ENCODE measurements around the gene ZNF213.
"Not testable (repeated sequence)": the region's sequence is repeated elsewhere in the genome, so short reads cannot be mapped to it uniquely, and the experiment has no call there.

ZNF213 gene

GRCh38 chr16:3139561-3139960 lies 4.7 kb downstream of the ZNF213 start:
- not testable (repeated sequence) for H3K18ac ChIP-seq (ENCODE audit: low read length); DNase-seq (ENCODE audit: low spot score); H3K4me3 ChIP-seq (ENCODE audit: low read length in 2 of 2); H3K79me1 ChIP-seq (ENCODE audit: low read depth, low read length); H2BK12ac ChIP-seq (ENCODE audit: low read length); H3K14ac ChIP-seq (ENCODE audit: low read length); H3K4ac ChIP-seq (ENCODE audit: low read length); H3K27me3 ChIP-seq (ENCODE audit: control insufficient read depth in 3 of 3, insufficient read depth in 3 of 3, low read depth in 1 of 3, low read length in 3 of 3); H3K9me3 ChIP-seq (replicated peaks in 1 of 2; ENCODE audit: control insufficient read depth in 2 of 2, insufficient read depth in 1 of 2, low read depth in 1 of 2, low read length in 2 of 2); H2AFZ ChIP-seq (ENCODE audit: low read length); H4K8ac ChIP-seq (ENCODE audit: low read depth, low read length); H2BK15ac ChIP-seq (ENCODE audit: low read length); H3K4me2 ChIP-seq (ENCODE audit: insufficient read depth, low read length, poor library complexity, severe bottlenecking); H2BK120ac ChIP-seq (ENCODE audit: low read depth, low read length); H2AK5ac ChIP-seq (ENCODE audit: low read depth, low read length); H3K27ac ChIP-seq (replicated peaks; ENCODE audit: low read length); H4K91ac ChIP-seq (ENCODE audit: low read depth, low read length, poor library complexity); H3K23ac ChIP-seq (ENCODE audit: low read depth, low read length, poor library complexity); H2BK5ac ChIP-seq (ENCODE audit: low read length); H3K4me1 ChIP-seq (ENCODE audit: control insufficient read depth in 2 of 2, insufficient read depth in 1 of 2, low read depth in 1 of 2, low read length in 2 of 2)
- Histone ChIP-seq H3K9ac (ENCODE audit: low read depth, low read length, poor library complexity) (peak overlapping the region; percentile 24), H3K36me3 (replicated peaks in 1 of 2; ENCODE audit: control insufficient read depth in 2 of 2, insufficient read depth in 2 of 2, low read length in 2 of 2) (peaks cover 26 to 39% of the 10 kb centered on the region in 2 donors)
- no CpG with 5 or more reads among the region's 9 CpGs for WGBS, 2 donors (ENCODE audit: extremely low coverage in 2 of 2, insufficient read length in 2 of 2, insufficient replicate concordance in 1 of 2)

DNA sequence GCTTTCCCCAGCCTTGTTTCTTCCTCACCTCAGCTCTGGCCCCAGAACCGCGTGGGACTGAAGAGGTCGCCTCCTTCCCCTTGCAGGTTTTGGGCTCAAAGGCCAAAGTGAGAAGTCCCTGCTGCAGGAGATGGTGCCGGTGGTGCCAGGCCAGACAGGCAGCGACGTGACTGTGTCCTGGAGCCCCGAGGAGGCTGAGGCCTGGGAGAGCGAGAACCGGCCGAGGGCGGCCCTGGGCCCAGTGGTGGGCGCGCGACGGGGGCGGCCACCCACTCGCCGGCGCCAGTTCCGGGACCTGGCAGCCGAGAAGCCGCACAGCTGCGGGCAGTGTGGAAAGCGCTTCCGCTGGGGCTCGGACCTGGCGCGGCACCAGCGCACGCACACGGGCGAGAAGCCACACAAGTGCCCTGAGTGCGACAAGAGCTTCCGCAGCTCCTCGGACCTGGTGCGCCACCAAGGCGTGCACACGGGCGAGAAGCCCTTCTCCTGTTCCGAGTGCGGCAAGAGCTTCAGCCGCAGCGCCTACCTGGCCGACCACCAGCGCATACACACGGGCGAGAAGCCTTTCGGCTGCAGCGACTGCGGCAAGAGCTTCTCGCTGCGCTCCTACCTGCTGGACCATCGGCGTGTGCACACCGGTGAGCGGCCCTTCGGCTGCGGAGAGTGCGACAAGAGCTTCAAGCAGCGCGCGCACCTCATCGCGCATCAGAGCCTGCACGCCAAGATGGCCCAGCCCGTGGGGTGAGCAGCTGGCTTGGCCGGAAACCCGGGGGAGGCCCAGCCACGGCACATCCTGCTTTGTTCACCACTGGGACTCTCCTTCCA lies 6.0 kb downstream of the ZNF213 start:
- no peak overlapping the region for H2BK15ac ChIP-seq (ENCODE audit: low read length)
- H2BK12ac ChIP-seq (ENCODE audit: low read length), result no peak overlapping the region
- no peak overlapping the region for H3K23ac ChIP-seq (ENCODE audit: low read depth, low read length, poor library complexity)
- no peak overlapping the region for H4K8ac ChIP-seq (ENCODE audit: low read depth, low read length)
- no CpG with 5 or more reads among the region's 69 CpGs for WGBS, 2 donors (ENCODE audit: extremely low coverage in 2 of 2, insufficient read length in 2 of 2, insufficient replicate concordance in 1 of 2)
- H2BK5ac ChIP-seq (ENCODE audit: low read length), result no peak overlapping the region
- no peak overlapping the region for H3K9ac ChIP-seq (ENCODE audit: low read depth, low read length, poor library complexity)
- H3K4me3 ChIP-seq (ENCODE audit: low read length in 2 of 2), result no peak overlapping the region
- no peaks in the 10 kb centered on the region for H3K27me3 ChIP-seq (ENCODE audit: control insufficient read depth in 3 of 3, insufficient read depth in 3 of 3, low read depth in 1 of 3, low read length in 3 of 3)
- H2AK5ac ChIP-seq (ENCODE audit: low read depth, low read length), result no peak overlapping the region
- H3K4me2 ChIP-seq (ENCODE audit: insufficient read depth, low read length, poor library complexity, severe bottlenecking), result no peak overlapping the region
- H3K14ac ChIP-seq (ENCODE audit: low read length), result no peak overlapping the region
- H3K79me1 ChIP-seq (ENCODE audit: low read depth, low read length), result peaks cover 6% of the 10 kb centered on the region
- H2AFZ ChIP-seq (ENCODE audit: low read length), result no peak overlapping the region
- peaks cover 26 to 39% of the 10 kb centered on the region in 2 donors for H3K36me3 ChIP-seq (replicated peaks in 1 of 2; ENCODE audit: control insufficient read depth in 2 of 2, insufficient read depth in 2 of 2, low read length in 2 of 2)
- H3K4ac ChIP-seq (ENCODE audit: low read length), result no peak overlapping the region
- no peak overlapping the region for H2BK120ac ChIP-seq (ENCODE audit: low read depth, low read length)
- H3K9me3 ChIP-seq (replicated peaks in 1 of 2; ENCODE audit: control insufficient read depth in 2 of 2, insufficient read depth in 1 of 2, low read depth in 1 of 2, low read length in 2 of 2), result peaks cover 0 to 2% of the 10 kb centered on the region in 2 donors
- no peak overlapping the region for H3K18ac ChIP-seq (ENCODE audit: low read length)
- no peak overlapping the region for H3K27ac ChIP-seq (replicated peaks; ENCODE audit: low read length)
- no peak overlapping the region for H4K91ac ChIP-seq (ENCODE audit: low read depth, low read length, poor library complexity)
- peaks cover 2 to 8% of the 10 kb centered on the region in 2 donors for H3K4me1 ChIP-seq (ENCODE audit: control insufficient read depth in 2 of 2, insufficient read depth in 1 of 2, low read depth in 1 of 2, low read length in 2 of 2)
- DNase-seq (ENCODE audit: low spot score), result no peak

DNA sequence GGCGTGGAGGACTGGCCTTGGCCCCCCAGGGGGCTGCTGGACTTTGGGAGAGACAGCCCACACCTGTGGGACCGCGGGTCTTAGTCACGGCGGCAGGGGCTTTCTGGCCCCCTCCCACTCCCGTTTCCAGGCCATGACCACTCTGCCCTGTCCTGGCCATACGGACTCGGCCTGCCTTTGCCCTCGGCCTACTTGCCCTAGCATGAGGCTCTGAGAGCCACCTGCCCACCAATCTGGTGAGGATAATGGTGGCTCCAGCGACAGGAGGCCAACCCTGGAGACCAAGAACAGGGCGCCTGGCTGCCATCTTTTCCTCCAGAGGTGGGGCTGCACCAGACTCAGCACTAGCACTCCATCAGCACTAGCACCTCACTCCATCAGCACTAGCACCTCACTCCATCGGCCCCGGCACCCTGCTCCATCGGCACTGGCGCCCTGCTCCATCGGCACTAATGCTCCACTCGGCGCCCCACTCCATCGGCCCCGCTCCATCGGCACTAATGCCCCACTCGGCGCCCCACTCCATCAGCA lies 7.0 kb downstream of the ZNF213 start:
- no peak for DNase-seq (ENCODE audit: low spot score)
- H3K4me1 ChIP-seq (ENCODE audit: control insufficient read depth in 2 of 2, insufficient read depth in 1 of 2, low read depth in 1 of 2, low read length in 2 of 2), result peaks cover 0 to 4% of the 10 kb centered on the region in 2 donors
- no peak overlapping the region for H2BK15ac ChIP-seq (ENCODE audit: low read length)
- peak overlapping the region; percentile 71 for H2BK5ac ChIP-seq (ENCODE audit: low read length)
- H2BK120ac ChIP-seq (ENCODE audit: low read depth, low read length), result no peak overlapping the region
- H4K91ac ChIP-seq (ENCODE audit: low read depth, low read length, poor library complexity), result no peak overlapping the region
- no peak overlapping the region for H3K14ac ChIP-seq (ENCODE audit: low read length)
- peaks cover 26 to 39% of the 10 kb centered on the region in 2 donors for H3K36me3 ChIP-seq (replicated peaks in 1 of 2; ENCODE audit: control insufficient read depth in 2 of 2, insufficient read depth in 2 of 2, low read length in 2 of 2)
- no peak overlapping the region for H3K18ac ChIP-seq (ENCODE audit: low read length)
- no peak overlapping the region for H2AK5ac ChIP-seq (ENCODE audit: low read depth, low read length)
- no peak overlapping the region for H3K4me3 ChIP-seq (ENCODE audit: low read length in 2 of 2)
- H3K27me3 ChIP-seq (ENCODE audit: control insufficient read depth in 3 of 3, insufficient read depth in 3 of 3, low read depth in 1 of 3, low read length in 3 of 3), result no peaks in the 10 kb centered on the region
- peaks cover 6% of the 10 kb centered on the region for H3K79me1 ChIP-seq (ENCODE audit: low read depth, low read length)
- no peak overlapping the region for H3K9ac ChIP-seq (ENCODE audit: low read depth, low read length, poor library complexity)
- no peak overlapping the region for H2BK12ac ChIP-seq (ENCODE audit: low read length)
- no peak overlapping the region for H3K4ac ChIP-seq (ENCODE audit: low read length)
- no CpG with 5 or more reads among the region's 23 CpGs for WGBS, 2 donors (ENCODE audit: extremely low coverage in 2 of 2, insufficient read length in 2 of 2, insufficient replicate concordance in 1 of 2)
- H3K23ac ChIP-seq (ENCODE audit: low read depth, low read length, poor library complexity), result peak overlapping the region; percentile 85
- peaks cover 0 to 2% of the 10 kb centered on the region in 2 donors for H3K9me3 ChIP-seq (replicated peaks in 1 of 2; ENCODE audit: control insufficient read depth in 2 of 2, insufficient read depth in 1 of 2, low read depth in 1 of 2, low read length in 2 of 2)
- H3K4me2 ChIP-seq (ENCODE audit: insufficient read depth, low read length, poor library complexity, severe bottlenecking), result no peak overlapping the region
- no peak overlapping the region for H3K27ac ChIP-seq (replicated peaks; ENCODE audit: low read length)
- no peak overlapping the region for H2AFZ ChIP-seq (ENCODE audit: low read length)
- H4K8ac ChIP-seq (ENCODE audit: low read depth, low read length), result peak overlapping the region; percentile 65

GRCh38 chr16:3142327-3142726 lies 7.5 kb downstream of the ZNF213 start:
- H3K36me3 ChIP-seq (replicated peaks in 1 of 2; ENCODE audit: control insufficient read depth in 2 of 2, insufficient read depth in 2 of 2, low read length in 2 of 2), result peaks cover 25 to 35% of the 10 kb centered on the region in 2 donors
- H3K14ac ChIP-seq (ENCODE audit: low read length), result no peak overlapping the region
- H3K4me1 ChIP-seq (ENCODE audit: control insufficient read depth in 2 of 2, insufficient read depth in 1 of 2, low read depth in 1 of 2, low read length in 2 of 2), result peaks cover 0 to 4% of the 10 kb centered on the region in 2 donors
- no peak overlapping the region for H3K4me3 ChIP-seq (ENCODE audit: low read length in 2 of 2)
- no peak overlapping the region for H3K4me2 ChIP-seq (ENCODE audit: insufficient read depth, low read length, poor library complexity, severe bottlenecking)
- H2BK5ac ChIP-seq (ENCODE audit: low read length), result peak overlapping the region; percentile 71
- no peak overlapping the region for H2BK12ac ChIP-seq (ENCODE audit: low read length)
- no peak overlapping the region for H2BK15ac ChIP-seq (ENCODE audit: low read length)
- no peak for DNase-seq (ENCODE audit: low spot score)
- H3K18ac ChIP-seq (ENCODE audit: low read length), result no peak overlapping the region
- no peak overlapping the region for H3K27ac ChIP-seq (replicated peaks; ENCODE audit: low read length)
- peaks cover 0 to 2% of the 10 kb centered on the region in 2 donors for H3K9me3 ChIP-seq (replicated peaks in 1 of 2; ENCODE audit: control insufficient read depth in 2 of 2, insufficient read depth in 1 of 2, low read depth in 1 of 2, low read length in 2 of 2)
- no peak overlapping the region for H4K91ac ChIP-seq (ENCODE audit: low read depth, low read length, poor library complexity)
- no peak overlapping the region for H2BK120ac ChIP-seq (ENCODE audit: low read depth, low read length)
- H3K23ac ChIP-seq (ENCODE audit: low read depth, low read length, poor library complexity), result peak overlapping the region; percentile 85
- H2AFZ ChIP-seq (ENCODE audit: low read length), result no peak overlapping the region
- no peak overlapping the region for H2AK5ac ChIP-seq (ENCODE audit: low read depth, low read length)
- H4K8ac ChIP-seq (ENCODE audit: low read depth, low read length), result peak overlapping the region; percentile 65
- no CpG with 5 or more reads among the region's 22 CpGs for WGBS, 2 donors (ENCODE audit: extremely low coverage in 2 of 2, insufficient read length in 2 of 2, insufficient replicate concordance in 1 of 2)
- peaks cover 6% of the 10 kb centered on the region for H3K79me1 ChIP-seq (ENCODE audit: low read depth, low read length)
- H3K9ac ChIP-seq (ENCODE audit: low read depth, low read length, poor library complexity), result no peak overlapping the region
- H3K27me3 ChIP-seq (ENCODE audit: control insufficient read depth in 3 of 3, insufficient read depth in 3 of 3, low read depth in 1 of 3, low read length in 3 of 3), result no peaks in the 10 kb centered on the region
- H3K4ac ChIP-seq (ENCODE audit: low read length), result no peak overlapping the region
